ENCODE measurements around the gene NELFCD.

Gene NELFCD

GRCh38 chr20:59023616-59024015, 42.6 kb downstream of the NELFCD start:
- TF ChIP-seq, protein P1, sequence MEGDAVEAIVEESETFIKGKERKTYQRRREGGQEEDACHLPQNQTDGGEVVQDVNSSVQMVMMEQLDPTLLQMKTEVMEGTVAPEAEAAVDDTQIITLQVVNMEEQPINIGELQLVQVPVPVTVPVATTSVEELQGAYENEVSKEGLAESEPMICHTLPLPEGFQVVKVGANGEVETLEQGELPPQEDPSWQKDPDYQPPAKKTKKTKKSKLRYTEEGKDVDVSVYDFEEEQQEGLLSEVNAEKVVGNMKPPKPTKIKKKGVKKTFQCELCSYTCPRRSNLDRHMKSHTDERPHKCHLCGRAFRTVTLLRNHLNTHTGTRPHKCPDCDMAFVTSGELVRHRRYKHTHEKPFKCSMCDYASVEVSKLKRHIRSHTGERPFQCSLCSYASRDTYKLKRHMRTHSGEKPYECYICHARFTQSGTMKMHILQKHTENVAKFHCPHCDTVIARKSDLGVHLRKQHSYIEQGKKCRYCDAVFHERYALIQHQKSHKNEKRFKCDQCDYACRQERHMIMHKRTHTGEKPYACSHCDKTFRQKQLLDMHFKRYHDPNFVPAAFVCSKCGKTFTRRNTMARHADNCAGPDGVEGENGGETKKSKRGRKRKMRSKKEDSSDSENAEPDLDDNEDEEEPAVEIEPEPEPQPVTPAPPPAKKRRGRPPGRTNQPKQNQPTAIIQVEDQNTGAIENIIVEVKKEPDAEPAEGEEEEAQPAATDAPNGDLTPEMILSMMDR (IDR thresholded peaks at IDR 0.05; ENCODE audit: control extremely low read depth, extremely low read depth, low read depth, missing control alignments): no peak
- ChIA-PET POLR2A (no interaction called here), CTCF (interaction anchor here (1.1 to 1.4 kb wide), 2 partner anchors 9 to 24 kb away, joined by 3 read pairs; no protein-coding TSS in a partner anchor)
- no peak for DNase-seq (ENCODE audit: extremely low spot score)

GRCh38 chr20:59024111-59024530, 43.1 kb downstream of the NELFCD start:
- ChIA-PET CTCF (interaction anchor here (1.1 to 1.4 kb wide), 2 partner anchors 10 to 24 kb away, joined by 3 read pairs; no protein-coding TSS in a partner anchor), POLR2A (no interaction called here)
- DNase-seq (ENCODE audit: extremely low spot score): no peak
- TF ChIP-seq, protein P1 (IDR thresholded peaks at IDR 0.05; ENCODE audit: control extremely low read depth, extremely low read depth, low read depth, missing control alignments): no peak

DNA sequence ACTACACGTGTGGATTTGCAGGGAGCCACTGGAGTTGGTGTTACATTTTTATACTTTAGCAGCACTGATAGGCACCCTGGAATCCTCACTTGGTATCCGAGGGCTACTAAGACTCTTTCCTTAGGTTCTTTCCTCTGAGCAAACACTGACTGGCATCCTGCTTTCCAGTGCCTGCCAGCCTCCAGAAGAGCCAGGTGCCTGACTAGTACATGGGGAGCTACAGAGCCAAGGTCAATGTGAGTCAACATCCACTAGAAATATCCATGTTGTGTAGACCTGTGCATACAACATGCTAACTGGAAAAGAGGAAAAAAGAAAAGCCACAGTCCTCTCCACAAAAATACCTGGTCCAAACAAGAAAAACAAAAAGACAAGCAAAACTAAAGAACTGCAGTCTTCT, 44.0 kb downstream of the NELFCD start:
- TF ChIP-seq, protein P1 (IDR thresholded peaks at IDR 0.05; ENCODE audit: control extremely low read depth, extremely low read depth, low read depth, missing control alignments): no peak
- CTCF ChIA-PET: interaction anchor here (0.9 to 1.8 kb wide), 2 partner anchors 9 to 10 kb away, joined by 3 to 5 read pairs; no protein-coding TSS in a partner anchor
- POLR2A ChIA-PET: no interaction called here
- DNase-seq (ENCODE audit: extremely low spot score): no peak

DNA sequence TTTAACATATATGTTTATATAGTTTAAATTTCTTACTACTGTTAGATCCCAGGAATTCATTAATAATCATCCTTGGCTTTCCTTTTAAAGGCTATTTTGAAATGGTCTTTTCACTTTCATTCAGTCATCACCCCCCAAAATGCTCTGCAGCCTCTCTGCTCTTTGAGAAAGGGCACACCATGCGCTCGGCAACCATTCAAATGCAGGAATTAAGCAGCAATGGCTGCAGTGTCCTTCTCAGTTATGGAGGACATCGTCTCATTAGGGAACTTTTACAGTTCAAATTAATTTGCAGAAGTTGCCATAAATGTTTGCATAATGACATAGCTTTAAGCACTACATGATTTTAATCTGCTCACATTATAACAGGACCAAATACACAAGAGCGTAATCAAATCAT, 44.5 kb downstream of the NELFCD start:
- ChIA-PET POLR2A (no interaction called here), CTCF (interaction anchor here (0.9 to 1.8 kb wide), 2 partner anchors 9 to 11 kb away, joined by 3 to 5 read pairs; no protein-coding TSS in a partner anchor)
- TF ChIP-seq, protein P1 (IDR thresholded peaks at IDR 0.05; ENCODE audit: control extremely low read depth, extremely low read depth, low read depth, missing control alignments): no peak
- DNase-seq (ENCODE audit: extremely low spot score): no peak

GRCh38 chr20:59026904-59027740, 46.1 kb downstream of the NELFCD start:
- POLR2A ChIA-PET: no interaction called here
- CTCF ChIA-PET: interaction anchor here (1.0 kb wide), 1 partner anchor 8 kb away, joined by 4 read pairs; the partner anchor contains the start of gene TUBB1
- TF ChIP-seq, protein P1 (IDR thresholded peaks at IDR 0.05; ENCODE audit: control extremely low read depth, extremely low read depth, low read depth, missing control alignments): no peak
- DNase-seq (ENCODE audit: extremely low spot score): no peak

DNA sequence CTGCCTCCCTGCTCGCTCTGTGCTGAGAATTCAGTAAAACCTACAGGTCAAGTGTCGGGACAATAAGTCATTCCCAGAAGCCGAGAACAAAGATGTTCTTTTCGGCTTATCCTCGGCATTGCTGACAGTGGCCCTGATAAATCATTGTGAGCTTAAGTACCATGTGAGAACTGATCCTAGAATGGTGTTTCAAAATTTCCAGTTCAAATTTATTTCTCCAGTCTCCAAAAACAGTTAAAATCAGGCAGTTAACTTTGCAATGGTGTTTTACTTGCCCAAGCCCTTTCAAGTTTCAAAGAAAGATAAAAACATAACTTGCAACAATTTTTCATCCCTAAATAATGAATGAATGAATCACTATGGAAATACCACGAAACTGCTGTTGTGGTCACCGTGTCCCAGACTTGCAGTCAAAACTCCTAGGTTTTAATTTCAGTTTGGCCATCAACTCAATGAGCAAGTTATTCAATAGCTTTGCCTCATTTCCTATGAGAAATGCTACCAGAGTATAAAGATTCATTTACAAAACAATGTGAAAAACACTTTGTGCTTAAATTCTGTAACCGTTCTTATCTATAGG, 46.8 kb downstream of the NELFCD start:
- TF ChIP-seq, protein P1 (IDR thresholded peaks at IDR 0.05; ENCODE audit: control extremely low read depth, extremely low read depth, low read depth, missing control alignments): no peak
- POLR2A ChIA-PET: no interaction called here
- CTCF ChIA-PET: interaction anchor here (1.0 kb wide), 1 partner anchor 8 kb away, joined by 4 read pairs; the partner anchor contains the start of gene TUBB1
- no peak for DNase-seq (ENCODE audit: extremely low spot score)

All from GM10248 (cell line).